HCT116 (cell line): ENCODE results near the gene GPX8. TPM values are rescaled to one million over a fixed set of nuclear protein-coding genes. Genes with fewer than 3 reads are reported as not detected.
A peak's percentile ranks its signal among the peaks of the same experiment; 100 is the strongest.

ENCODE experiments used
- ATAC-seq: fragments of 200-7000 bp; cut with Tn5 transposase; 2 replicates; pipeline ENCODE4 v1.9.1; 2020; ENCODE audit warnings: mild to moderate bottlenecking, moderate library complexity
- BruUV-seq: library from RNA; stranded (reverse); fragments of 400-500 nt; replicated peaks from 2 replicates; lab custom pipeline; 2021; lab: Mats Ljungman, UMichigan
- CTCF ChIA-PET: fragments of 300-600 bp; sonication (Branson Sonifier 250); formaldehyde crosslinking; loops from one replicate; lab custom pipeline; 2021; ENCODE audit warnings: antibody characterized with exemption; lab: Charles Lee
- POLR2A ChIA-PET: fragments of 300-600, 350-600 bp; sonication (Branson Sonifier 250); formaldehyde crosslinking; loops from one replicate; lab custom pipeline; 2021; ENCODE audit warnings: antibody characterized with exemption; lab: Charles Lee
- RAD21 ChIA-PET, 2 experiments: fragments of 300-600 bp; sonication (Branson Sonifier 250); formaldehyde crosslinking; loops; one replicate each; lab custom pipeline; 2023; ENCODE audit warnings: low total read pairs in 2 of 2; ENCODE audit not compliant: uncharacterized antibody in 2 of 2, unreplicated experiment in 2 of 2, low non-redundant PET in 1 of 2; lab: Charles Lee
- DNase-seq: peaks from one replicate; pipeline ENCODE4 v3.0.0-alpha.2; 2010; ENCODE audit warnings: low read depth, low spot score
- H2AFZ ChIP-seq: fragments of 200-600 bp; shearing (Covaris generic), sonication (generic); 2 replicates; pipeline ENCODE4 v1.6.1; 2017; ENCODE audit warnings: low read depth, mixed run types, mixed read lengths, antibody characterized with exemption, low read length; ENCODE audit not compliant: poor library complexity, severe bottlenecking
- H3K27ac ChIP-seq: 2 replicates; pipeline ENCODE4 v1.5.1; 2012; ENCODE audit warnings: low read depth, low read length
- H3K27me3 ChIP-seq: fragments of 200-600 bp; sonication (generic); 2 replicates; pipeline ENCODE4 v1.6.1; 2016; ENCODE audit warnings: mixed run types, low read length, mixed read lengths; ENCODE audit not compliant: insufficient read depth
- H3K36me3 ChIP-seq, 2 experiments: fragments of 200-500 bp in 1 of 2; fragments of 200-600 bp in 1 of 2; sonication (Bioruptor generic) in 1 of 2; sonication (generic) in 1 of 2; 2 replicates each; pipeline versions ENCODE4 v1.5.1 to v1.6.1; 2014 to 2016; ENCODE audit warnings: low read length in 2 of 2, inconsistent platforms in 1 of 2, mixed read lengths in 1 of 2, mixed run types in 1 of 2; ENCODE audit not compliant: insufficient read depth in 2 of 2, control insufficient read depth in 1 of 2
- H3K4me1 ChIP-seq, 2 experiments: fragments of 200-600 bp in 1 of 2; sonication (generic) in 1 of 2; 2 replicates each; pipeline versions ENCODE4 v1.5.1 to v1.6.1; 2012 to 2017; ENCODE audit warnings: low read length in 2 of 2, inconsistent platforms in 1 of 2, mild to moderate bottlenecking in 1 of 2, mixed read lengths in 1 of 2, mixed run types in 1 of 2, moderate library complexity in 1 of 2; ENCODE audit not compliant: insufficient read depth in 2 of 2, control insufficient read depth in 1 of 2
- H3K4me2 ChIP-seq: fragments of 200-600 bp; sonication (generic); 2 replicates; pipeline ENCODE4 v1.6.1; 2017; ENCODE audit warnings: mixed run types, low read length, mixed read lengths
- H3K4me3 ChIP-seq, 2 experiments: fragments of 200-600 bp in 1 of 2; sonication (generic) in 1 of 2; replicated peaks in 1 of 2; 2 replicates each; pipeline ENCODE4 v1.5.1; 2011 to 2016; ENCODE audit warnings: low read length in 2 of 2, control low read depth in 1 of 2, low read depth in 1 of 2, mild to moderate bottlenecking in 1 of 2, mixed read lengths in 1 of 2, mixed run types in 1 of 2
- H3K79me2 ChIP-seq: fragments of 200-600 bp; sonication (generic); 2 replicates; pipeline ENCODE4 v1.6.1; 2017; ENCODE audit warnings: mild to moderate bottlenecking, mixed run types, low read length, moderate library complexity, mixed read lengths; ENCODE audit not compliant: insufficient read depth
- H3K9ac ChIP-seq: fragments of 200-600 bp; sonication (generic); 2 replicates; pipeline ENCODE4 v1.6.1; 2016; ENCODE audit warnings: low read length, mixed read lengths
- H3K9me2 ChIP-seq: fragments of 200-600 bp; sonication (generic), shearing (Covaris generic); 2 replicates; pipeline ENCODE4 v1.6.1; 2017; ENCODE audit warnings: mixed run types, mild to moderate bottlenecking, moderate library complexity; ENCODE audit not compliant: insufficient read depth
- H3K9me3 ChIP-seq, 2 experiments: fragments of 200-500 bp in 1 of 2; fragments of 200-600 bp in 1 of 2; sonication (Bioruptor generic) in 1 of 2; sonication (generic) in 1 of 2; 2 replicates each; pipeline ENCODE4 v1.6.1; 2014 to 2017; ENCODE audit warnings: low read length in 2 of 2, mixed read lengths in 2 of 2, inconsistent platforms in 1 of 2, low read depth in 1 of 2, mild to moderate bottlenecking in 1 of 2, mixed run types in 1 of 2, moderate library complexity in 1 of 2; ENCODE audit not compliant: control insufficient read depth in 1 of 2, insufficient read depth in 1 of 2
- H4K20me1 ChIP-seq: fragments of 200-600 bp; sonication (generic), shearing (Covaris generic); 2 replicates; pipeline ENCODE4 v1.6.1; 2017; ENCODE audit warnings: mixed run types, mild to moderate bottlenecking, moderate library complexity; ENCODE audit not compliant: insufficient read depth
- CBX3 ChIP-seq: IDR thresholded peaks from 2 replicates; pipeline ENCODE4 v1.6.1; 2012; ENCODE audit warnings: low read depth
- CEBPB ChIP-seq: IDR thresholded peaks from 2 replicates; pipeline ENCODE4 v1.6.1; 2012; ENCODE audit warnings: low read depth
- ELF1 ChIP-seq: IDR thresholded peaks from 2 replicates; pipeline ENCODE4 v1.6.1; 2012; ENCODE audit warnings: low read depth, borderline replicate concordance
- FOSL1 ChIP-seq: IDR thresholded peaks from 2 replicates; pipeline ENCODE4 v1.6.1; 2012; ENCODE audit warnings: low read depth
- RAD21 ChIP-seq: IDR thresholded peaks from 2 replicates; pipeline ENCODE4 v1.6.1; 2012; ENCODE audit warnings: low read depth, mild to moderate bottlenecking
- SP1 ChIP-seq: IDR thresholded peaks from 2 replicates; pipeline ENCODE4 v1.6.1; 2012; ENCODE audit warnings: low read depth
- intact Hi-C: fragments of 100-400 bp; cut with micrococcal nuclease; formaldehyde crosslinking; loops from 2 replicates; pipeline ENCODE4 v1.10.0; 2022
- total RNA-seq: library from RNA; stranded (reverse); gene quantifications from one replicate; pipeline ENCODE4 v1.2.1, GENCODE V29; 2021; ENCODE audit not compliant: unreplicated experiment
- TF ChIP-seq, protein P1 (sequence below): IDR thresholded peaks from 2 replicates; pipeline ENCODE4 v1.6.1; 2012; ENCODE audit warnings: low read depth
- TF ChIP-seq, protein P2 (sequence below), 3 experiments: fragments of 200-600 bp in 1 of 3; sonication (generic) in 1 of 3; IDR thresholded peaks in 2 of 3; conservative IDR thresholded peaks in 1 of 3; 2 replicates each; pipeline ENCODE4 v1.5.1; 2012 to 2017; ENCODE audit warnings: low read depth in 2 of 3, low read length in 2 of 3, antibody characterized with exemption in 1 of 3, borderline replicate concordance in 1 of 3, control low read depth in 1 of 3, mild to moderate bottlenecking in 1 of 3, mixed read lengths in 1 of 3, mixed run types in 1 of 3, moderate library complexity in 1 of 3; ENCODE audit not compliant: insufficient read depth in 1 of 3

Gene GPX8
- total RNA-seq, 1 experiment from 2014 or later = 36.5 TPM

DNA sequence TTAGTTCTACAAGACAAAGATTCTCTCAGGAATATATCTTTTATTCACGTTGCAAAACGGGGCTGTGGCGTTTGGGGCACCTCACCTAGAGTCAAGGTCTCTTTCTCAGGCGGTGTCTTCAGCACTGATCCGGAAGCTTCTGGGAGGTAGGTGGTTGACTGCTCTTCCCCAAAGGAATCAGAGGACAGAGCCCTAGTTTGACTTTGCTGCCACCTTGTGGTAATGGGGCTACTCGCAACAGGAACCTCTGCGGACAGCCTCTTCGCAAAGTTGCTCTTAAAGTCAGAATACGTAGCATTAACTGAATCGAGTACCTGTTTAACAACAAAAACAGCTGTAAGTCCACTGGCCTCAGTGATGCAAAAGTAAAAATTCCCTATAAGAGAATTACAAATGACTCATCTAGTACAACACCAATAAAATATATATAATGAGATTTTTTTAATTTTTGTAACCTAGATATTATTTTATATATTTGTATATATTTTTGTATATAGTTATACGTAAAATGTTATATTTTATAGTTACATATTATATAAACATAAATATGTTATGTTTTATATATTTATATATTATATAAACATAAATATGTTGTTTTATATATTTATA lies 13.3 kb upstream of the GPX8 start:
- intact Hi-C loops = loop anchor here (1.0 to 10.0 kb wide), 4 partner anchors 189 to 902 kb away; partner anchors contain the start of gene SNX18
- Histone ChIP-seq H4K20me1 (no peaks in the 10 kb centered on the region), H2AFZ (peak overlapping the region; percentile 97), H3K4me3 (no peak overlapping the region), H3K4me2 (peak overlapping the region; percentile 29), H3K79me2 (no peaks in the 10 kb centered on the region), H3K36me3 (no peaks in the 10 kb centered on the region), H3K9me3 (no peaks in the 10 kb centered on the region), H3K9ac (no peak overlapping the region), H3K27ac (no peak overlapping the region), H3K9me2 (no peaks in the 10 kb centered on the region), H3K4me1 (peaks cover 0 to 7% of the 10 kb centered on the region in 2 experiments; a peak in 2 of 4 replicates), H3K27me3 (peaks cover 18% of the 10 kb centered on the region)
- TF ChIP-seq SP1 (no peak), RAD21 (peak; percentile 93), CBX3 (0 out of 2 replicates have a peak, but pooled peaks have one; percentile 16), FOSL1 (no peak), ELF1 (no peak), CEBPB (no peak)
- TF ChIP-seq, protein P1, sequence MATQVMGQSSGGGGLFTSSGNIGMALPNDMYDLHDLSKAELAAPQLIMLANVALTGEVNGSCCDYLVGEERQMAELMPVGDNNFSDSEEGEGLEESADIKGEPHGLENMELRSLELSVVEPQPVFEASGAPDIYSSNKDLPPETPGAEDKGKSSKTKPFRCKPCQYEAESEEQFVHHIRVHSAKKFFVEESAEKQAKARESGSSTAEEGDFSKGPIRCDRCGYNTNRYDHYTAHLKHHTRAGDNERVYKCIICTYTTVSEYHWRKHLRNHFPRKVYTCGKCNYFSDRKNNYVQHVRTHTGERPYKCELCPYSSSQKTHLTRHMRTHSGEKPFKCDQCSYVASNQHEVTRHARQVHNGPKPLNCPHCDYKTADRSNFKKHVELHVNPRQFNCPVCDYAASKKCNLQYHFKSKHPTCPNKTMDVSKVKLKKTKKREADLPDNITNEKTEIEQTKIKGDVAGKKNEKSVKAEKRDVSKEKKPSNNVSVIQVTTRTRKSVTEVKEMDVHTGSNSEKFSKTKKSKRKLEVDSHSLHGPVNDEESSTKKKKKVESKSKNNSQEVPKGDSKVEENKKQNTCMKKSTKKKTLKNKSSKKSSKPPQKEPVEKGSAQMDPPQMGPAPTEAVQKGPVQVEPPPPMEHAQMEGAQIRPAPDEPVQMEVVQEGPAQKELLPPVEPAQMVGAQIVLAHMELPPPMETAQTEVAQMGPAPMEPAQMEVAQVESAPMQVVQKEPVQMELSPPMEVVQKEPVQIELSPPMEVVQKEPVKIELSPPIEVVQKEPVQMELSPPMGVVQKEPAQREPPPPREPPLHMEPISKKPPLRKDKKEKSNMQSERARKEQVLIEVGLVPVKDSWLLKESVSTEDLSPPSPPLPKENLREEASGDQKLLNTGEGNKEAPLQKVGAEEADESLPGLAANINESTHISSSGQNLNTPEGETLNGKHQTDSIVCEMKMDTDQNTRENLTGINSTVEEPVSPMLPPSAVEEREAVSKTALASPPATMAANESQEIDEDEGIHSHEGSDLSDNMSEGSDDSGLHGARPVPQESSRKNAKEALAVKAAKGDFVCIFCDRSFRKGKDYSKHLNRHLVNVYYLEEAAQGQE = no peak
- TF ChIP-seq, protein P2, sequence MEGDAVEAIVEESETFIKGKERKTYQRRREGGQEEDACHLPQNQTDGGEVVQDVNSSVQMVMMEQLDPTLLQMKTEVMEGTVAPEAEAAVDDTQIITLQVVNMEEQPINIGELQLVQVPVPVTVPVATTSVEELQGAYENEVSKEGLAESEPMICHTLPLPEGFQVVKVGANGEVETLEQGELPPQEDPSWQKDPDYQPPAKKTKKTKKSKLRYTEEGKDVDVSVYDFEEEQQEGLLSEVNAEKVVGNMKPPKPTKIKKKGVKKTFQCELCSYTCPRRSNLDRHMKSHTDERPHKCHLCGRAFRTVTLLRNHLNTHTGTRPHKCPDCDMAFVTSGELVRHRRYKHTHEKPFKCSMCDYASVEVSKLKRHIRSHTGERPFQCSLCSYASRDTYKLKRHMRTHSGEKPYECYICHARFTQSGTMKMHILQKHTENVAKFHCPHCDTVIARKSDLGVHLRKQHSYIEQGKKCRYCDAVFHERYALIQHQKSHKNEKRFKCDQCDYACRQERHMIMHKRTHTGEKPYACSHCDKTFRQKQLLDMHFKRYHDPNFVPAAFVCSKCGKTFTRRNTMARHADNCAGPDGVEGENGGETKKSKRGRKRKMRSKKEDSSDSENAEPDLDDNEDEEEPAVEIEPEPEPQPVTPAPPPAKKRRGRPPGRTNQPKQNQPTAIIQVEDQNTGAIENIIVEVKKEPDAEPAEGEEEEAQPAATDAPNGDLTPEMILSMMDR (IDR thresholded peaks at IDR 0.05 in 2 of 3, conservative IDR thresholded peaks at IDR 0.05 in 1 of 3; ENCODE audit: borderline replicate concordance in 1 of 3, insufficient read depth in 1 of 3, low read depth in 2 of 3, low read length in 2 of 3) = peak; percentile 81 to 95 (median 95)
- no TSS peak for BruUV-seq
- CTCF ChIA-PET = interaction anchor here (0.9 to 3.8 kb wide), 9 partner anchors 11 to 245 kb away, joined by 3 to 62 read pairs (median 5); partner anchors contain the start of gene GPX8
- POLR2A ChIA-PET = interaction anchor here (0.7 kb wide), 1 partner anchor 240 kb away, joined by 3 read pairs; no protein-coding TSS in a partner anchor
- DNase-seq = peak; percentile 82
- RAD21 ChIA-PET = interaction anchor here (0.6 to 1.0 kb wide), 5 partner anchors 202 to 630 kb away, joined by 3 read pairs; no protein-coding TSS in a partner anchor
- ATAC-seq = peak; percentile 99
